Renal cortex interstitium (tissue), 11 donors: Measurements from ENCODE around the gene CASQ2. TPM values are rescaled to one million over a fixed set of nuclear protein-coding genes. Genes with fewer than 3 reads are reported as not detected.

Source experiments
- DNase-seq, 11 donors: peaks; one replicate each; pipeline ENCODE4 v3.0.0-alpha.2; 2013; ENCODE audit warnings: low read depth in 9 of 11, low spot score in 4 of 11; ENCODE audit errors: extremely low read depth in 1 of 11
- polyA plus RNA-seq, 3 donors: library from polyadenylated mRNA; unstranded; fragments of 120-200 nt; gene quantifications; one replicate each; pipeline ENCODE4 v1.2.1, GENCODE V29; 2013; ENCODE audit not compliant: insufficient read length in 3 of 3

CASQ2 gene
- polyA plus RNA-seq, 3 donors: 0.48 to 1.3 (median 0.68) TPM

DNA sequence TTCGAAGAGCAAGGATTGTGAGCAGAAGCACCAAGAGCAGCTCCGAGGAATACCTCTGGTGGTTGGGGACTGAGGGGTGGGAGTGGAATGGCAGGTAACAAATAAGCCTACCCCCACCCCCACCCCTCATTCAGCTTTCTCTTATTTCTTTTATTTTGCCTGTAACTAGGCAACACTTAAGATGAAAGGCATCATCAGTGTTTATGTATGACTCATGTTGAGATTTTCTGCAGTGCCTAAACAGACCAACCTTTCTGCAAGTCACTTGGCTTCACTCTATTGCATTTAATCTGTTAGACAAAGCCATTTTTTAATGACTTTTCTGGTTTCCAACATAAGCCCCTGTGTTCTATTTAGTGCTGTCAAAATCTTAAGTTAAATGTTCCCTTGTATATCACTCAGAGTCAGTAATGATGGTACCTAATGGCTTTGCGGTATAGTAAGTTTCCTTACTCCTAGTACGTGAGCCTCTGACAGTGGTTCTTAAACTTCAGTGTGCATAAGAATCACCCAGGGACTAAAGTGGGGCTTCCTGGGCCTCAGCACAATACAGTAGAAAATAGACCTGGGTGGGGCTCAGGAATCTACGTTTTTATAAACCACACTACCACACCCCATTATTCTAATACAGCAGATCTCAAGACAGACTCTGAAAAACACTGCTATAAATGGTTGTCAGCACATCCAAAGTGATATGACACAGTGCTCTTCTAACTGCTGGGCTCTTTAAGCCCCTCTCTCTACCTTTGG lies 19.9 kb downstream of the CASQ2 start:
- no peak for DNase-seq

DNA sequence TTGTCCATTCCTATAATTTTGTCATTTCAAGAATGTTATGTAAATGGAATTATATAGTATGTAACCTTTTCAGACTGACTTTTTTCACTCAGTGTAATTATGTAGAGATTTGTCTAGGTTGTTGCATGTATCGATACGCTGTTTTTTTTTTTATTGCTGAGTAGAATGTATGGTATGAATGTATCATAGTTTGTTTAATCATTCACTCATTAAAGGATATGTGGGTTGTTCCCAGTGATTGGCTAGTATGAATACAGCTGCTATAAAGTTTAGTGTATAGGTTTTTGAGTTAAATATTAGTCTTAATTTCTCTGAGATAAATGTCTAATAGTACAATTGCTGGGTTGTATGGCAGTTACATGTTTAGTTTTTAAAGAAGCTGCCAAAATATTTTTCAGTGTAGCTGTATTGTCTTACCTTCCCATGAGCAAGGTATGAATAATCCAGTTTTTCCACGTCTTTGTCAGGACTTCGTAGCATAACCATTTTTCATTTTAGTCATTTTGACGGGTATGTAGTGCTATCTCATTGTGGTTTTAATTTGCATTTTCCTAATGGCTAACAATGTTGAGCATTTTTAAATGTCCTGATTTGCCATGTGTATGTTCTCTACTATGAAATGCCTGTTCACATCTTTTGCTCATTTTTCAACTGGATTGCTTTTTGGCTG lies 22.4 kb downstream of the CASQ2 start:
- no peak for DNase-seq

DNA sequence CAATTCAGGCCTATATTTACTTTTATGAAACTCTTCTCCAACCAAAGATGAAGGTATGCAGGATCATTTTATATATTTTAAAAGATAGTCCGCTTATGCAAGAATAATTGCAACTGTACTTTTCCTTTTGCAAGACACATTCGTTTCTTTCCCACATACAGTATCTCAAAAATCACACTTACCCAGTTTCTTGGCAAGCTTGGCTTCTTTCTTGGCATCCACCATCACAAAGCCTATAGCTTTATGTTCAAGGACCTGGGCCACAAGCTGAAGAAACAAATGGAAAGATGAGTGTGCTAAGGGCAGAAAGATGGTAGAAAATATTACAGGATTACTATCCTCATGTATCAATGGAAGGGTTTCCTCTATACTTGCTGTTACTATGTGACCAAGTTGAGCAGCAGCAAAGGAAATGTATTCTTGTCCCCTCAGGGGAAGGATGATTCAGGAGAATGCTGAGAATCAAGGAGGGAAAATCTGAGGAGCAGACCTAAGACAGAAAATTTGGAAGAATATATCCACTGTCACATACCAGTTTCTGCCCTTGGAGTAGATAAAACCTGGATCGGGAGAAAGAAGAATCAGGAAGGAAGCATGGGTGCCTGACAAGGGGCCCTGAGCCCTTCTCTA lies 23.8 kb downstream of the CASQ2 start:
- no peak for DNase-seq

DNA sequence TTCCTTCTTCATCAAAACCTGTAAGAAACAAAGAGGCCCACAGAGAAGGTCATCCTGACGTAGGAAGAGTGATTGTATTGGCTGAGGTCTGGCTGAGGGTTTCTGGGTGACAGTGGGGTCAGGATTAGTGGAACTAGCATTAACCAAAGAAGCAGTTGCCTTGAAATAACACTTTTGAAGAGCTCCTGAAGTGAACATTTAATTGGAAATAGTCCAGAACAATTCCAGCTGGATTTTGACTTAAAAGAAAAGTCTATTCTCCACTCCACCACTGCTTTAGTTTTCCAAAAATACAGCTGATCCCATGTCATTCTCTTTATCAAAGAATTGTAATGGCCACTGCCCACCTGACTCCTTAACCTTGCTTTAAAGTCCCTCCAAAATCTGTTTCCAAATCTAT lies 27.7 kb downstream of the CASQ2 start:
- DNase-seq: no peak

DNA sequence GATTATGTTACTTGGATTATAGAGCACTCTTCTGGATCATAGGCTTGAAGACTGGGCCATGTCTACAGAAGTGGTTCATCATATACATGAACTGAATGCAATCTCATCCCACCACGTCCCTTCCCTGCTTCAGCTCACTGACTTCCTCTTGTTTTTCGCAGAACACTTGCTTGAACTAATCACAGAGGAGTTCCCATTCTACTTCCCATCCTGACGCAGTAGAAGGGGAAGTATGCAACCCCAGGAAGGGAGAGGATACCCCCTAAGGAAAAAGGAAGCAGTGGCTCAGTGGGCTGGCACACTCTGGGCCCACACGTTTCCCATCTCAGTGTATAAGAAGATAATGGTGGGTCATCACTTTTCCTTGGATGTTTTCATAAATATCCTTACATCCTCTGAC lies 36.2 kb downstream of the CASQ2 start:
- DNase-seq: no peak

DNA sequence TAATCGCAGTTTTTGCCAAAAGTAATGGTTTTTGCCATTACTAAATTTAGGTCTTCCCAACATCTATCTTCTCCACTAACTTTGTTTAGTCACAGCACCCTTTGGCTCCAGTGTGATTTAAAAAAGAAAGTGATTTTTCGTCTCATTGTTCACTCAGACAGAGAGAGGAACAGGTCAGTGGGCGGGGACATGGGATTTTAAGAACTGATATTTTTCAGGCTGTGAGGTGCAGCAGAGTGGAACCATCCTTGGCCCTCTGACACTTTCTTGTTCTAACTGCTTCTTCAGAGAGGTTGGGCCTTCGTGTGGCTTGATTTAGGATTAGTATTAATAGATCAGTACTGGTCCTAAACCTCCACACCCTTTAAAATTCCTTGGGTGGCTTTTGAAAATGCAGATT lies 38.8 kb downstream of the CASQ2 start:
- no peak for DNase-seq

DNA sequence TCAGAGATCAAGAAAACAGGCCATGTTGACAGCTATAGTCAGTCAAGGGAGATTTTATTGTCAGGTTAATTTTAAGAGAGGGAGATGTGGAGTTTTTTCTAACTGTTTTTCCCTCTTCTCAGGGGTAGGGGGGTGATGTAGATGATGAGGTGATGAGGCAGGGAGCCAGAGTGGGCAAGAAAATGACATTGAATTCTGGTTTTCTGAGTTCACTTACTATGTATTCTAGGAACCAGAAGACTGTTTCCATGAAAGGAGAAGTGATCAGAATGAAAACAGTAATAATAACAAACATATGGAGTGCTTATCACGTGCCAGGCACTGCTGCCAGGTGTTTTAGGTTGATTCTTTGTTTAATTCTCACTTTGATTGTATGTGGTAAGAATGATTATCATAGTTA lies 40.2 kb downstream of the CASQ2 start:
- no peak for DNase-seq

DNA sequence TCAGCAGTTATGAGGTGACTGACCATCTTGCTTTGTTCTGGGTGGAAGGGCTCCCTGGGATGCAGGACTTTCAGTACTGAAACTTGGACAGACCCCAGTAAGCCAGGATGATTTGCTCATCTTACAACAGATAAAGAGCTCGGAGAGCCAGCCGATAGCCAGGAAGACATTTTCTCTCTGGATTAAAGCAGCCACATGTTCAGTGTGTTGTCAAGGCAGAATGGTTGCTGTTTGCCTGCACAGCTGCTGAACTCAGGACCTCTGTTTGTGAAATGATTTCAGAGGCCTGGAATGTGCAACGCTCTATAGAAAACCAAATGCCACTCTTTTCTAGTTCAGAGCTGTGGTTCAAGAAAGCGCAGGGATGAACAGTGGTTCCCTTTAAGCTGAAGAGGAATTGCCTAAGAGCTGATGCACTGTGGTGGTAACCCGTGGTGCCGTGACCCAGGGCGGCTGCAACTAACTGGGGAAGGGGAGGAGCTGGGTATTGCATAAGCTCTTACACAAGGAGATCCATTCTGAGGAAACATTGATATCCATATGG lies 40.7 kb downstream of the CASQ2 start:
- DNase-seq: peak in 5 of 11 donors; percentile 44 to 73 (median 70)

DNA sequence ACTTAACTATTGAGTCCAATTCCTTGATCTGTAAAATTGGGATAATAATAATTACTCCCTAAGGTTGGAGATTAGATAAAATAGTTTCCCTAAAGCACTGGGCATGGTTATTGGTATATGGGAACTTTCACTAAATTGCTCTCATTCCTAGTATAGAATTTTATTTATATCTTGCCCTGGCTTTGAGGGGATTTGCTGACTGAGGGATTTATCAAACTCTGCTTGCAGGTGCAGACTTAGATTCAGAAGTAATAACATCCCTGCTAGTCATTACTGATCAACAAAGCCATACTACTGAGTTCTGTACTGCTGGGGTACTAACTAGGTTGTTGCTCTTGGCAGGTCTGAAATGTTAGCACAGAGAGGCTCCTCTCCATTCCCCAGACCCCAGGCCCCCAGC lies 41.9 kb downstream of the CASQ2 start:
- DNase-seq: no peak

DNA sequence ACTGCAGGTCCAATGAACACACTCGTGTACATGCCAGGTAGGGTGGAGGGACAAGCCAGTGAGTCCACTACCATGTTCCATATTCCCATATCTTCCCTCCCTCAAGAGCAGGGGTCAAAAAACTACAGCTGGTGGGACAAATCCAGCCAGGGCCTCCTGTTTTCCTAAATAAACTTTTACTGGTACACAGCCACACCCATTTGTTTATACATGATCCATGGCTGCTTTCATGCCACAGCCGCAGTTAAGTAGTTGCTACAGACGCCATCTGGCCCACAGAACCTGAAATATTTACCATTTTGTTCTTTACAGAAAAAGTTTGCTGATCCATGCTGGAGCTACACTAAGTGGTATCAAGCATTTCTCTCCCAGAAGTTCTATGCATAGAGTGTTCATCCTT lies 42.4 kb downstream of the CASQ2 start:
- DNase-seq: no peak

DNA sequence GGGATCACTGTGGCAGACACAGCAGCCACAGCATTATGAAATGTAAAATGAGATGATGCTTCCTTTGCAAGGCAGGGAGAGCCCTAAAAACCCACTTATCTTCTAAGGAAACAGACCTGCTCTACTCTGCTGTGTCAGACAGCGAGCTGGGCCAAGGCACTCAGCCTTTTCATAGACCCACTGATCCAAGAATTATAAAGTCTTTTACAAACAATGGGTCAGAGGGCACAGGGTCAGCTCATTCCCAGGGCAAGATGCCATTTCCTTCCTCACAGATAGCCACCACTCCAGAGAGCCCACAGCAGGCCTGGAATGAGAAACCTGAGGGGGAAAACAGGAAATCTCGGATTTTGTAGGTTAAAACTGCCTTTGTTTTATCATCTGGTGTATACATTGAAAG lies 42.9 kb downstream of the CASQ2 start:
- DNase-seq: no peak

DNA sequence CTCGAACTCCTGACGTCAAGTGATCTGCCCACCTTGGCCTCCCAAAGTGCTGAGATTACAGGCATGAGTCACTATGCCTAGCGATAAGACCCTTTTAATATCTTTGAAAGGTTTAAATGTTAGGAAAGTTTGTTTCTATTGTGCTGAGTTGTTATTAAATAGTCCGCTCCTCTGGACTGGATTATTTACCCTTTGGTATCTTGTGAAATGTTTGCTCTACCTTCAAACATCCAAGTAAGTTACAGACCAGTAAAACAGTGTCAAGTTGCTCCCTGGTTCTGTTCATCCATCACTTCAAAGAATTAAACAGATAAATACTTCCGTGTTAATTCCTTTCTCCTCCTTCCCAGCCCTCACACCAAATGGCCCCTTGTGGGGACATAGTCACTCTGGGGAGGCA lies 44.8 kb downstream of the CASQ2 start:
- no peak for DNase-seq

DNA sequence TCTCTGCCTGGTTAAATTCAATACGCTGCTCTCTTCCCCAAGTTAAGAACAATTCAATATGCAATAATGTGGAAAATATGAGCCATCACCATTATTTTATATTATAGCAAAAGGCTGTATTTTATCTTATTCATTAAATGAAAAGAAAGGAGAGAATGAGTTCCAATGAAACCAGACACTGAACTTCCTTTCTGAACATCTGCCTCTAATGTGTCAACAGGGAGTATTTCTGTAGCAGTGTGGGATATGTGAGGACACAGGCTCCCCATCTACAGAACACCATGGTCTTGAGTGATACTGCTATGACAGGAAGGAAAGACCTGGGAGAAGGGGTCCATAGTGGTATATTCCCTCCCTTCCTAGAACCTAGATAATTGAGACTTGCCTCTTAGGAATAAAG lies 46.3 kb downstream of the CASQ2 start:
- DNase-seq: no peak

DNA sequence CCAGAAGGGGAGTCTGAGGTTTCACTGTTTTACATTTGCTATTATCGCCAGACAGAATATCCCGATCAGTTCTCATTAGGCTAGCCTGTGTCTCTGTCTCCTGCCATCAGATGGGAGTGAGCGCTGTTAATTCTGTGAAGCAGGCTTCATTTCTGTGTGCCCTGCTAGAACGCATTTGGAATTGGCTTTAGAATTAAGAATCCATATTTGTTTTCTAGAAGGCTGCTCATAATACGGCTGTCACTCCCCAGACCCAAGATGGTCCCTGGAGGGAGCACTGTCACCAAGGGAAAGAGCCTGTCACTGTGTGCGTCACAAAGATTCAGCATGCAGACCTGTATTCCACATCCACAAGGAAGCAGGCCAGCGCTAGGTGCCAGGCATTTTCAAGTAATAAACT lies 49.2 kb downstream of the CASQ2 start:
- DNase-seq: no peak

DNA sequence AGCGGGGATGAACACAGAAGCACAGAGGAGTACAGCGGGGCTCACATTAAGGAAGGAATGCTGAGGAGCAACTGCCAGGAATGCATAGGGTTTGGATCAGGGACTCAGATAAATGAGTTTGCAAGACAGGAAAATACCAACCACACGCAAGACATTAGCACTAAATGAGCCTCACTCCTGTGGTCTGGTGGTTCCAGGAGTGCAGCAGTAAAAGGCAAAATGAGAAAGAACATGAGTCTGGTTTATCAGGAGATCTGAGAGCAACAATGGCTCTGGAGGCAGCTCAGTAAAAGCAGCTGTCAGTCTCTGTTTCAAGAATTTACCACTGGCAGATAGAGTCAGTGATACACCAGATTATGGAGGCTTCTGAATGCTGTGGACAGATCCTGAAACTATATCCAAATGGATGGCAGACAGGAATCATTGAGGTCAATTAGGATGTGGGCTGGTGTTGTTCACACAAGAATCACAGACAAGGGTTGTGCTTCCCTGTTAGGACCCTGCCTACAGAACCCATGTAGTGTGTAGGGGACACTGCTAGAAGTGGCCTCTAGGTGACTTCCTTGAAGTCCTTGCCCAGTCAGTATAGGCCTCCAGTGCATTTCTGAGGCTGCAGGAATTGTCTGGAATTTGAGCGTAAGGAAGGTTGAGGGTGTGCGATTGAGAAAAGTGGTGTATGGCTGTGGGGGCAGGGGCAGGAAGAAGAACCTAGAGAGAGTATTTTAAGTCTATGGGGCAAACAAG lies 50.3 kb downstream of the CASQ2 start:
- no peak for DNase-seq

DNA sequence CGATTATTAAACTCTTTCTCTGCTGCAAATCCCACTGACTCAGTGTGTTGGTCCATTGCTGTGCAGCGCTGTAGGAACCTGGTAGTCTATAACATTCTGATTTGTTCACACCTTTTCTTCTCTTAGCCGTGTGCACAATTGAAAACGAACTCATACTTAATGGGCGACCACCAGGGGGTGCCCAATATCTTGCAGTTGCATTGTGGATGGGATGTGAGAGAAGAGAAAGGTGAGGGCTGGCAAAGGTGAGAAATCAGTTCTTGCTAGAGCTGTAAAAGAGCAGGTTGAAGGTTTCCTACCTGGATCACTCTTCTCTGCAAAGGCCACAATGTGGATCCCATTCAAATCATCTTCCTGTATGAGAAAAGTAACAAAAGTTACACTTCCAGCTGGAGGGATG lies 51.0 kb downstream of the CASQ2 start:
- DNase-seq: no peak

DNA sequence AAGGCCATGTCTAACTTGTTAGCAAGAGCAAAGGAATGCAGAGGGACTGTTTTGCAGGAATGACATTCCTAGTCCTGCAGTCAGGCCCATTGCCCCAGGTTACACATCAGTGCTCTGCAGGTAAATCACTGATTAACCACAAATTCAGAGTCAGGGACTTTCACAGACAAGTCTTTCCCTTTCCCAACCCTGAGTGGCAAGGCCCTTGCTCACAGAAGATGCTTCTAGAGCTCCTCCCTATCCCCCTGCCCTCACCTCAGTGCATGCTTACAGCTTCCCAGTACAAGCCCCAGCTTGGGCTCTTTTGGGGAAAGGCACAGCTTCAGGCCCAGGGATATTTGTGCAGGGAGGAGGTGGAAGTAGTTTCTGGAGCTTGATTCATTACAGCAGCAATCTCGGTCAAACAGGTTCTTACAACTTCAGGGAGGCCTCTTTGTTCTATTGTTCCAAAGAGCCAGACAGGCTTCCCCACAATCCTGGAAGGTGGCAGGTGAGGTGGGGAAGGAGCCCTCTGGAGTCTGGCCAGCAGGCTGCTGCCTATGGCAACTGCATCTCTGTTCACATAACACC lies 53.9 kb downstream of the CASQ2 start:
- DNase-seq: peak in 7 of 11 donors; percentile 36 to 81 (median 68)

DNA sequence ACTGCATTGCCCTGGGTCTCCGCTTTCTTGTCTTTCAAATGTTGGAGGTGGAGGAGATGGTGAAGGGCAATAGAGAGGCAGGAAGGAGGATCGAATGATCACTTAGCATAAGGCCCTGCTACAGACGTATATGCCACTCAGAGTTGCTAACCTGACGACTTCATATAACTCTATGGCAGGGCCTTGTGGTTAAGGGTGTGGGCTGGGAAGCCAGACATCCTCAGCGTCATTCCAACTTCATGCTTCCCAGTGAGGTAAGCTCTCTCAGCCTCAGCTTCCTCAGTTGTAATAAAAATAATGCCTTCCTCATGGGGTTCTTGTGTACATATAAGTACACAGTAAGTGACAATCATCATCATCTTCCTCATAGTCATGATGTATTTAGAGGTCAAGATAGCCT lies 54.6 kb downstream of the CASQ2 start:
- no peak for DNase-seq

DNA sequence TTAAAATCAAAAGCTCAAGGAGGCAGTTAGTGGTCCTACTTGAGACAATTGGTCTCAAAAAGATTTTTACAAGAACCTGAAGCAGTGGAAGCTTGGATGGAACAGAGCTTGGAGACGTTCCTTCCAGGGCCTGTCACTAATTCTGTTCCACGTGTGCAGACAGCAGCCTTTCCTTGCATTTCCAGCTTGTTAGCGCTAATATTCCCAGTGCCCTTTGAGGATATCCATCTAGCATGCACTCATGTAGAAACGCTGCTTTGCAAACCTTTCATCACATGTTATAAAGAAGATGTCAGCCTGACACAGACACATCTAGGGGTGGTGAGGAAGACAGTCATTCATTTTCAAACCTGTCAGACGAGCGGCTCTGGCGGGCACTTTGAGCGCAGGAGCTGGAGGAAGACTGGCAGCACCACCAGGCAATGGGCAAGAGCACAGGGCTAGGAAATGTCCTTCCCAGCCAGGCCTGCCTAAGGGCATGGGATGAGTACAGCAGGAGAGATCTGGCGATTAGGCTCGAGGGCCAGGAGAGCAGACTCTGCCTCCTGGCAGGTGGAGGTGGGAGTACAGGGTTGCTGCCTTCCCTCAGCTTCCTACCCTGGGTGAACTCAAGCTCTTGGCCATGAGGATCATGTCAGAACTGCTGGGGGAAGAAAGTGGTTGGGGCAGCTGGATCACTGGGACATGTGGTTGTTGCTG lies 55.5 kb downstream of the CASQ2 start:
- no peak for DNase-seq
